ENCODE data around the gene DYNC1I1. TPM values are rescaled to one million over a fixed set of nuclear protein-coding genes. Genes with fewer than 3 reads are reported as not detected.

DYNC1I1 gene
- total and polyA plus RNA-seq, 2 experiments from 2014 or later = 1.4 to 4.1 TPM

GRCh38 chr7:96021568-96021967 is 249.2 kb downstream of the DYNC1I1 start:
- Histone ChIP-seq H3K4me3 (no peak overlapping the region), H3K36me3 (ENCODE audit: insufficient read depth) (no peaks in the 10 kb centered on the region), H3K4me2 (no peak overlapping the region), H3K4me1 (ENCODE audit: insufficient read depth) (no peaks in the 10 kb centered on the region), H4K20me1 (replicated peaks; ENCODE audit: insufficient read depth) (no peaks in the 10 kb centered on the region), H3K79me2 (replicated peaks; ENCODE audit: insufficient read depth) (no peaks in the 10 kb centered on the region), H3K27ac (ENCODE audit: low read depth) (no peak overlapping the region), H3K27me3 (ENCODE audit: insufficient read depth) (no peaks in the 10 kb centered on the region), H3F3A (replicated peaks; ENCODE audit: low read depth) (no peaks in the 10 kb centered on the region), H3K9me2 (ENCODE audit: insufficient read depth) (no peaks in the 10 kb centered on the region), H2AFZ (no peak overlapping the region)
- no peak overlapping the region for H3K4me3 Mint-ChIP-seq
- no peak overlapping the region for H3K27ac Mint-ChIP-seq
- no peak for TF ChIP-seq JUNB (IDR thresholded peaks at IDR 0.05; ENCODE audit: unreplicated experiment)
- TF ChIP-seq STAT1 (IDR thresholded peaks at IDR 0.05; ENCODE audit: unreplicated experiment) = no peak
- no peak for TF ChIP-seq ZNF462 (CRISPR knock-in tag; IDR thresholded peaks at IDR 0.05)
- no peak for TF ChIP-seq EZH2phosphoT487 (IDR thresholded peaks at IDR 0.05; ENCODE audit: unreplicated experiment)
- no peak for TF ChIP-seq ETS1 (IDR thresholded peaks at IDR 0.05)
- TF ChIP-seq REST (IDR thresholded peaks at IDR 0.05; ENCODE audit: unreplicated experiment) = no peak
- TF ChIP-seq CREB1 (CRISPR knock-in tag; IDR thresholded peaks at IDR 0.05; ENCODE audit: low read depth) = no peak
- TF ChIP-seq NANOG (IDR thresholded peaks at IDR 0.05; ENCODE audit: borderline replicate concordance) = no peak
- no peak for TF ChIP-seq ZNF114 (CRISPR knock-in tag; IDR thresholded peaks at IDR 0.05)
- TF ChIP-seq POLR2AphosphoS5 (IDR thresholded peaks at IDR 0.05; ENCODE audit: low read depth) = no peak
- TF ChIP-seq ZNF331 (CRISPR knock-in tag; IDR thresholded peaks at IDR 0.05; ENCODE audit: low read depth) = no peak
- no peak for TF ChIP-seq CTCF (conservative IDR thresholded peaks at IDR 0.05; ENCODE audit: low read depth in 2 of 2)
- TF ChIP-seq EZH2 (IDR thresholded peaks at IDR 0.05; ENCODE audit: low read depth, unreplicated experiment) = no peak
- H3K9me3 Mint-ChIP-seq = no peaks in the 10 kb centered on the region
- DNase-seq (ENCODE audit: low spot score) (no peak), ATAC-seq (no peak)
- no peaks in the 10 kb centered on the region for H3K36me3 Mint-ChIP-seq (ENCODE audit: low read depth)
- no peaks in the 10 kb centered on the region for H3K4me1 Mint-ChIP-seq
- no peaks in the 10 kb centered on the region for H3K27me3 Mint-ChIP-seq (ENCODE audit: insufficient read depth, low read depth, poor library complexity)

All from GM23338 (cell line).